ENCODE data around the gene CACNA2D4.

The CACNA2D4 gene

GRCh38 chr12:1773937-1774655 lies 144.4 kb downstream of the CACNA2D4 start:
- DNase-seq (ENCODE audit: low spot score): no peak

GRCh38 chr12:1769809-1770494 lies 148.5 kb downstream of the CACNA2D4 start:
- peak; percentile 10 for DNase-seq (ENCODE audit: low spot score)

DNA sequence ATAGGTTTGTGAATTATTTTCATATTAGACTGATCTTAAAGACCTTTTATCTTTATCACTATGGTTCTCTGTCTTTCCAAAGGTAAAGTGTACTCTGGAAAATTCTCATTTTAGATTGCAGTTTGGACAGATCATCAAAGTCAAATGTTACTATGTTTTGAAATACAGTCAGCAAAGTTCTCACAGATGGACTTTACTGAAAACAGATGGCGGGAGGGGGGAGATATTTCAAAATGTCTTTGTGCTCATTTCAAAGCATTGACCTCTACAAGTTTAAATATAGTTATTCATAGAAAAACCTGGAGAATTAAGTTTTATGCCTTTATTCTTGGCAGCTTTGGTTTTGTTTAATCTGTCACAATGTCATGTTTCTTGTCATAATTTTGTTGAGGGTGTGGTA lies 149.8 kb downstream of the CACNA2D4 start:
- no peak for DNase-seq (ENCODE audit: low spot score)

- DNase-seq (ENCODE audit: low spot score): no peak
Measured at GRCh38 chr12:1767407-1768090, 150.9 kb downstream of the CACNA2D4 start.

- no peak for DNase-seq (ENCODE audit: low spot score)
Measured at GRCh38 chr12:1766110-1766509, 152.3 kb downstream of the CACNA2D4 start.

GRCh38 chr12:1763153-1763552 lies 155.3 kb downstream of the CACNA2D4 start:
- DNase-seq (ENCODE audit: low spot score): no peak

- no peak for DNase-seq (ENCODE audit: low spot score)
Measured at GRCh38 chr12:1761857-1762256, 156.6 kb downstream of the CACNA2D4 start.

DNA sequence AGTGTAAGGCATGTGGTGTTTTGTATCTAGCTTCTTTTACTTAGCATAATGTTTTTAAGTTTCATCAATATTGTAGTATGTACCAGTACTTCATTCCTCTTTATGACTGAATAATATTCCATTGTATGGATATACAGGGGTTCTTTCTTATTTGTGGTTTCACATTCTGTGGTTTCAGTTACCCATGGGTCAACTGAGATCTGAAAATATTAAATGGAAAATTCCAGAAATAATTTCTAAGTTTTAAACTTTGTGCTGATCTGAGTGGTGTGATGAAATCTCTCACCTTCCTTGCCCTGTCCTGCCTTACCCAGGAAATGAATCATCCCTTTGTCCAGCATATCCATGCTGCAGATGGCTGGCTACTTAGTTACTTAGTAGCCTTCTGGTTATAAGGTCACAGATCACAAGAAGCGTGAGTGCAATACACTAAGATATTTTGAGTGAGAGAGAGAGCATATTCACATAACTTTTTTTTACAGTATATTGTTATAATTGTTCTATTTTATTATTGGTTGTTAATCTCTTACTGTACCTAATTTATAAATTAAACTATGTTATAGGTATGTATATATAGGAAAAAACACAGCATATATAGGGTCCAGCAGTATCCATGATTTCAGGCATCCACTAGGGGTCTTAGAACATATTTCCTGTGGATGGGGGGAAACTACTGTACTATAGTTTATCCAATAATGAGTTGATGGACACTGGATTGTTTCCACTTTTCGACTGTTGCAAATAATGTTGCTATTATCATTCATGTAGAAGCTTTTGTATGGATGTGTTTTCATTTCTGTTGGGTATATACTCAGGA lies 157.7 kb downstream of the CACNA2D4 start:
- peak; percentile 77 for DNase-seq (ENCODE audit: low spot score)

- DNase-seq (ENCODE audit: low spot score): no peak
Measured at GRCh38 chr12:1758887-1759286, 159.6 kb downstream of the CACNA2D4 start.

DNA sequence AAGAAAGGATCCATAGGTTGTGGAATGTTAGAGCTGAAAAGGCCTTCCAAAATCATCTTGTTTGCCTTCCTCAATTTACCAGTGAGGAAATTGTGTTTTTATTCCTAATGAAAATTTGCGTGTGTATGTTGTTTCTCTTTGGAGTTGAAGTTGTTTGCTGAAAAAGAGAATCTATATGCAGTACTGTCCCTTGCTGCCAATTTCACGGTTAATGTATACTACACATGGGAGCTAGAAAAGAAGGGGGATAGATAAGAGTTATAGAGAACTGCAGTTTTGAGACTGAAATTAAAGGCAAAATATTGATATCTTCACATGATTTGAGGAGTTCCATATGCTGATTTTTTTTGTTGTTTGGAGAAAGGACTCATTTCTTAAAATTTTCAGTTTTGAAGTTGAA lies 160.1 kb downstream of the CACNA2D4 start:
- no peak for DNase-seq (ENCODE audit: low spot score)

DNA sequence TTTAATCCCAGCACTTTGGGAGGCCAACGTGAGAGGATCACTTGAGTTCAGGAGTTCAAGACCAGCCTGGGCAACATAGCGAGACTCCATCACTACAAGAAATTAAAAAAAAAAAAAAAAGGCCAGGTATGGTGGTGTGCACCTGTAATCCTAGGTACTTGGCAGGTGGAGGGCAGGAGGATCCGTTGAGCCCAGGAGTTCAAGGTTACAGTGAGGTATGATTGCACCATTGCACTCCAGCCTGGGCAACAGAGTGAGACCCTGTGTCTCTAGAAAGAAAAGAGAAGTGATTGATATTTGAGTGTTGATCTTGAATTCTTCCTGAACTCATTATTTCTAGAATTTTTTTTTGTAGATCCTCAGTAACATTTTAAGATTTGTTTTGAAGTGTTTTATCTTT lies 168.2 kb downstream of the CACNA2D4 start:
- DNase-seq (ENCODE audit: low spot score): no peak

GRCh38 chr12:1749019-1749418 lies 169.4 kb downstream of the CACNA2D4 start:
- DNase-seq (ENCODE audit: low spot score): no peak

DNA sequence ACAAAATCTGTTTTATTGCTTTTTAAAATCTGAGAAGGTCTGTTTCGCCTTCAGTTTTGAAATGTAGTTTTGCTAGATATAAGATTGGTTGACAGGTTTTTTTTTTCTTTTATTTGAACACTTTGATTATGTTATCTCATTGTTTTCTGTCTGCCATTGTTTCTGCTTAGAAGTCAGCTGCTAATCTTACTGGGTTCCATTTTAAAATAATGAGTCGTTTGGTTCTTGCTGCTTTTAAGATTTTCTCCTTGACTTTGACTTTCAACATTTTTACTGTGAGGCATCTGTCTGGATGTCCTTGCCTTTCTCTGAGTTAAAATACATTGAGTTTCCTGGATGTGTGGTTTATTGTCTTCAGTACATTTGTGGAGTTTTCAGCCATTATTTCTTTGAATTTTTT lies 170.8 kb downstream of the CACNA2D4 start:
- peak; percentile 13 for DNase-seq (ENCODE audit: low spot score)

- no peak for DNase-seq (ENCODE audit: low spot score)
Measured at GRCh38 chr12:1744932-1745331, 173.5 kb downstream of the CACNA2D4 start.

Measured in RKO (cell line).